ENCODE data around the gene ARHGEF11. TPM values are rescaled to one million over a fixed set of nuclear protein-coding genes. Genes with fewer than 3 reads are reported as not detected.

Gene ARHGEF11
- total RNA-seq, 1 experiment from 2014 or later = 38.1 TPM

GRCh38 chr1:156912861-156913808 lies 132.4 kb downstream of the ARHGEF11 start (continued):
- TF ChIP-seq, protein P1, sequence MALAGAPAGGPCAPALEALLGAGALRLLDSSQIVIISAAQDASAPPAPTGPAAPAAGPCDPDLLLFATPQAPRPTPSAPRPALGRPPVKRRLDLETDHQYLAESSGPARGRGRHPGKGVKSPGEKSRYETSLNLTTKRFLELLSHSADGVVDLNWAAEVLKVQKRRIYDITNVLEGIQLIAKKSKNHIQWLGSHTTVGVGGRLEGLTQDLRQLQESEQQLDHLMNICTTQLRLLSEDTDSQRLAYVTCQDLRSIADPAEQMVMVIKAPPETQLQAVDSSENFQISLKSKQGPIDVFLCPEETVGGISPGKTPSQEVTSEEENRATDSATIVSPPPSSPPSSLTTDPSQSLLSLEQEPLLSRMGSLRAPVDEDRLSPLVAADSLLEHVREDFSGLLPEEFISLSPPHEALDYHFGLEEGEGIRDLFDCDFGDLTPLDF (CRISPR knock-in tag; IDR thresholded peaks at IDR 0.05) = no peak
- TF ChIP-seq MXD4 (CRISPR knock-in tag; IDR thresholded peaks at IDR 0.05; ENCODE audit: borderline replicate concordance) (no peak), MAX (CRISPR knock-in tag; IDR thresholded peaks at IDR 0.05) (no peak), MYBL2 (CRISPR knock-in tag; IDR thresholded peaks at IDR 0.05) (no peak)

- H3K4me3 Mint-ChIP-seq = no peak overlapping the region
- peaks cover 14% of the 10 kb centered on the region for H3K4me1 Mint-ChIP-seq
- ATAC-seq (no peak), DNase-seq (ENCODE audit: low spot score) (no peak)
- ChIA-PET CTCF (interaction anchor here (0.9 to 4.3 kb wide), 9 partner anchors 10 to 223 kb away, joined by 3 to 42 read pairs (median 11); partner anchors contain the start of genes HDGF, INSRR and NTRK1), POLR2A (no interaction called here)
- H3K27ac Mint-ChIP-seq = no peak overlapping the region
- no peak for TF ChIP-seq CREM (CRISPR knock-in tag; IDR thresholded peaks at IDR 0.05)
- no peak for TF ChIP-seq MYBL2 (CRISPR knock-in tag; IDR thresholded peaks at IDR 0.05)
- TF ChIP-seq CBFB (CRISPR knock-in tag; IDR thresholded peaks at IDR 0.05; ENCODE audit: low read depth) = no peak
- TF ChIP-seq, protein P2, sequence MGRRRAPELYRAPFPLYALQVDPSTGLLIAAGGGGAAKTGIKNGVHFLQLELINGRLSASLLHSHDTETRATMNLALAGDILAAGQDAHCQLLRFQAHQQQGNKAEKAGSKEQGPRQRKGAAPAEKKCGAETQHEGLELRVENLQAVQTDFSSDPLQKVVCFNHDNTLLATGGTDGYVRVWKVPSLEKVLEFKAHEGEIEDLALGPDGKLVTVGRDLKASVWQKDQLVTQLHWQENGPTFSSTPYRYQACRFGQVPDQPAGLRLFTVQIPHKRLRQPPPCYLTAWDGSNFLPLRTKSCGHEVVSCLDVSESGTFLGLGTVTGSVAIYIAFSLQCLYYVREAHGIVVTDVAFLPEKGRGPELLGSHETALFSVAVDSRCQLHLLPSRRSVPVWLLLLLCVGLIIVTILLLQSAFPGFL (CRISPR knock-in tag; IDR thresholded peaks at IDR 0.05; ENCODE audit: borderline replicate concordance) = no peak
- TF ChIP-seq ZBTB21 (CRISPR knock-in tag; IDR thresholded peaks at IDR 0.05; ENCODE audit: borderline replicate concordance) = no peak
- no peak for TF ChIP-seq ZBTB43 (CRISPR knock-in tag; IDR thresholded peaks at IDR 0.05)
- TF ChIP-seq TP53 (CRISPR knock-in tag; IDR thresholded peaks at IDR 0.05) = no peak
- TF ChIP-seq ZNF263 (CRISPR knock-in tag; IDR thresholded peaks at IDR 0.05; ENCODE audit: low read depth) = no peak
- TF ChIP-seq HMGXB4 (CRISPR knock-in tag; IDR thresholded peaks at IDR 0.05) = no peak
- TF ChIP-seq, protein P3, sequence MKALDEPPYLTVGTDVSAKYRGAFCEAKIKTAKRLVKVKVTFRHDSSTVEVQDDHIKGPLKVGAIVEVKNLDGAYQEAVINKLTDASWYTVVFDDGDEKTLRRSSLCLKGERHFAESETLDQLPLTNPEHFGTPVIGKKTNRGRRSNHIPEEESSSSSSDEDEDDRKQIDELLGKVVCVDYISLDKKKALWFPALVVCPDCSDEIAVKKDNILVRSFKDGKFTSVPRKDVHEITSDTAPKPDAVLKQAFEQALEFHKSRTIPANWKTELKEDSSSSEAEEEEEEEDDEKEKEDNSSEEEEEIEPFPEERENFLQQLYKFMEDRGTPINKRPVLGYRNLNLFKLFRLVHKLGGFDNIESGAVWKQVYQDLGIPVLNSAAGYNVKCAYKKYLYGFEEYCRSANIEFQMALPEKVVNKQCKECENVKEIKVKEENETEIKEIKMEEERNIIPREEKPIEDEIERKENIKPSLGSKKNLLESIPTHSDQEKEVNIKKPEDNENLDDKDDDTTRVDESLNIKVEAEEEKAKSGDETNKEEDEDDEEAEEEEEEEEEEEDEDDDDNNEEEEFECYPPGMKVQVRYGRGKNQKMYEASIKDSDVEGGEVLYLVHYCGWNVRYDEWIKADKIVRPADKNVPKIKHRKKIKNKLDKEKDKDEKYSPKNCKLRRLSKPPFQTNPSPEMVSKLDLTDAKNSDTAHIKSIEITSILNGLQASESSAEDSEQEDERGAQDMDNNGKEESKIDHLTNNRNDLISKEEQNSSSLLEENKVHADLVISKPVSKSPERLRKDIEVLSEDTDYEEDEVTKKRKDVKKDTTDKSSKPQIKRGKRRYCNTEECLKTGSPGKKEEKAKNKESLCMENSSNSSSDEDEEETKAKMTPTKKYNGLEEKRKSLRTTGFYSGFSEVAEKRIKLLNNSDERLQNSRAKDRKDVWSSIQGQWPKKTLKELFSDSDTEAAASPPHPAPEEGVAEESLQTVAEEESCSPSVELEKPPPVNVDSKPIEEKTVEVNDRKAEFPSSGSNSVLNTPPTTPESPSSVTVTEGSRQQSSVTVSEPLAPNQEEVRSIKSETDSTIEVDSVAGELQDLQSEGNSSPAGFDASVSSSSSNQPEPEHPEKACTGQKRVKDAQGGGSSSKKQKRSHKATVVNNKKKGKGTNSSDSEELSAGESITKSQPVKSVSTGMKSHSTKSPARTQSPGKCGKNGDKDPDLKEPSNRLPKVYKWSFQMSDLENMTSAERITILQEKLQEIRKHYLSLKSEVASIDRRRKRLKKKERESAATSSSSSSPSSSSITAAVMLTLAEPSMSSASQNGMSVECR (CRISPR knock-in tag; IDR thresholded peaks at IDR 0.05; ENCODE audit: borderline replicate concordance) = no peak
- no peak for TF ChIP-seq ELF4 (CRISPR knock-in tag; IDR thresholded peaks at IDR 0.05; ENCODE audit: low read depth)
- no peak for TF ChIP-seq GRHL2 (CRISPR knock-in tag; IDR thresholded peaks at IDR 0.05; ENCODE audit: insufficient replicate concordance, severe bottlenecking)
- no peak for TF ChIP-seq ZNF232 (CRISPR knock-in tag; IDR thresholded peaks at IDR 0.05)
- TF ChIP-seq TEAD4 (CRISPR knock-in tag; IDR thresholded peaks at IDR 0.05) = no peak
- no peak for TF ChIP-seq SP1 (CRISPR knock-in tag; conservative IDR thresholded peaks at IDR 0.05)
- TF ChIP-seq, protein P4, sequence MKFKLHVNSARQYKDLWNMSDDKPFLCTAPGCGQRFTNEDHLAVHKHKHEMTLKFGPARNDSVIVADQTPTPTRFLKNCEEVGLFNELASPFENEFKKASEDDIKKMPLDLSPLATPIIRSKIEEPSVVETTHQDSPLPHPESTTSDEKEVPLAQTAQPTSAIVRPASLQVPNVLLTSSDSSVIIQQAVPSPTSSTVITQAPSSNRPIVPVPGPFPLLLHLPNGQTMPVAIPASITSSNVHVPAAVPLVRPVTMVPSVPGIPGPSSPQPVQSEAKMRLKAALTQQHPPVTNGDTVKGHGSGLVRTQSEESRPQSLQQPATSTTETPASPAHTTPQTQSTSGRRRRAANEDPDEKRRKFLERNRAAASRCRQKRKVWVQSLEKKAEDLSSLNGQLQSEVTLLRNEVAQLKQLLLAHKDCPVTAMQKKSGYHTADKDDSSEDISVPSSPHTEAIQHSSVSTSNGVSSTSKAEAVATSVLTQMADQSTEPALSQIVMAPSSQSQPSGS (CRISPR knock-in tag; IDR thresholded peaks at IDR 0.05; ENCODE audit: borderline replicate concordance, low read depth) = no peak
- TF ChIP-seq EMX1 (CRISPR knock-in tag; IDR thresholded peaks at IDR 0.05) = no peak
- TF ChIP-seq ESRRA (CRISPR knock-in tag; IDR thresholded peaks at IDR 0.05; ENCODE audit: borderline replicate concordance) = no peak
- no peaks in the 10 kb centered on the region for H3K36me3 Mint-ChIP-seq
- no peaks in the 10 kb centered on the region for H3K9me3 Mint-ChIP-seq
- peaks cover 32% of the 10 kb centered on the region for H3K27me3 Mint-ChIP-seq (ENCODE audit: low read depth)
Observed at GRCh38 chr1:156912310-156912709, 133.2 kb downstream of the ARHGEF11 start.
